Activated CD8-positive, alpha-beta memory T cell treated with anti-CD3 and anti-CD28 coated beads, Interleukin-2, amount 50 U/mL, for 48 hours (primary cell): ENCODE measurements around the gene LMAN1L.

Experiments used
- DNase-seq: peaks from one replicate; pipeline ENCODE4 v3.0.0-alpha.2; 2020

LMAN1L gene

GRCh38 chr15:74817370-74817737, 4.7 kb downstream of the LMAN1L start:
- DNase-seq = no peak

GRCh38 chr15:74820056-74820455, 7.4 kb downstream of the LMAN1L start:
- no peak for DNase-seq

GRCh38 chr15:74821091-74821789, 8.6 kb downstream of the LMAN1L start:
- DNase-seq = no peak

GRCh38 chr15:74821790-74822158, 9.1 kb downstream of the LMAN1L start:
- DNase-seq = no peak

- DNase-seq = no peak
Observed at GRCh38 chr15:74822233-74822632, 9.6 kb downstream of the LMAN1L start.

GRCh38 chr15:74823324-74823723, 10.7 kb downstream of the LMAN1L start:
- DNase-seq = no peak

GRCh38 chr15:74824976-74825375, 12.3 kb downstream of the LMAN1L start:
- DNase-seq = no peak

- no peak for DNase-seq
Observed at GRCh38 chr15:74825866-74826265, 13.2 kb downstream of the LMAN1L start.

- DNase-seq = peak; percentile 71
Observed at GRCh38 chr15:74826364-74826819, 13.8 kb downstream of the LMAN1L start, which contains the start of gene CPLX3. Gene CPLX3 (plus strand): TSS chr15:74826627. CDS start chr15:74826704, 77 bp downstream.

GRCh38 chr15:74826921-74827320, 14.3 kb downstream of the LMAN1L start:
- no peak for DNase-seq

GRCh38 chr15:74827614-74828013, 15.0 kb downstream of the LMAN1L start:
- DNase-seq = no peak

- no peak for DNase-seq
Observed at GRCh38 chr15:74828835-74829234, 16.2 kb downstream of the LMAN1L start.

- no peak for DNase-seq
Observed at GRCh38 chr15:74829486-74829885, 16.9 kb downstream of the LMAN1L start.

- DNase-seq = no peak
Observed at GRCh38 chr15:74829991-74830390, 17.4 kb downstream of the LMAN1L start.

- no peak for DNase-seq
Observed at GRCh38 chr15:74830868-74831267, 18.2 kb downstream of the LMAN1L start.

GRCh38 chr15:74831813-74832495, 19.3 kb downstream of the LMAN1L start:
- DNase-seq = no peak

- no peak for DNase-seq
Observed at GRCh38 chr15:74832826-74833225, 20.2 kb downstream of the LMAN1L start.

- no peak for DNase-seq
Observed at GRCh38 chr15:74833376-74834107, 20.9 kb downstream of the LMAN1L start.

- peak; percentile 79 for DNase-seq
Observed at GRCh38 chr15:74835312-74835823, 22.7 kb downstream of the LMAN1L start.

GRCh38 chr15:74836846-74837245, 24.2 kb downstream of the LMAN1L start:
- DNase-seq = no peak

GRCh38 chr15:74837482-74838136, 25.0 kb downstream of the LMAN1L start:
- DNase-seq = no peak

GRCh38 chr15:74838137-74838516, 25.5 kb downstream of the LMAN1L start:
- no peak for DNase-seq
